SK-N-DZ (cell line): Measurements from ENCODE around the gene SH3BP2. TPM values are rescaled to one million over a fixed set of nuclear protein-coding genes. Genes with fewer than 3 reads are reported as not detected.

ENCODE experiments used
- DNase-seq: peaks from one replicate; pipeline ENCODE4 v3.0.0-alpha.2; 2015; ENCODE audit warnings: low spot score
- polyA plus RNA-seq, 2 experiments: library from polyadenylated mRNA; depleted of rRNA; stranded (reverse); fragments of >200 nt; gene quantifications; 2 replicates each; pipeline ENCODE4 v1.2.3, GENCODE V29; 2014

Gene SH3BP2, protein sequence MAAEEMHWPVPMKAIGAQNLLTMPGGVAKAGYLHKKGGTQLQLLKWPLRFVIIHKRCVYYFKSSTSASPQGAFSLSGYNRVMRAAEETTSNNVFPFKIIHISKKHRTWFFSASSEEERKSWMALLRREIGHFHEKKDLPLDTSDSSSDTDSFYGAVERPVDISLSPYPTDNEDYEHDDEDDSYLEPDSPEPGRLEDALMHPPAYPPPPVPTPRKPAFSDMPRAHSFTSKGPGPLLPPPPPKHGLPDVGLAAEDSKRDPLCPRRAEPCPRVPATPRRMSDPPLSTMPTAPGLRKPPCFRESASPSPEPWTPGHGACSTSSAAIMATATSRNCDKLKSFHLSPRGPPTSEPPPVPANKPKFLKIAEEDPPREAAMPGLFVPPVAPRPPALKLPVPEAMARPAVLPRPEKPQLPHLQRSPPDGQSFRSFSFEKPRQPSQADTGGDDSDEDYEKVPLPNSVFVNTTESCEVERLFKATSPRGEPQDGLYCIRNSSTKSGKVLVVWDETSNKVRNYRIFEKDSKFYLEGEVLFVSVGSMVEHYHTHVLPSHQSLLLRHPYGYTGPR
- polyA plus RNA-seq (2014; cell fraction: cytosol; rRNA removed) = 13.8 and 27.4 TPM in 2 replicates
- polyA plus RNA-seq (2014; cell fraction: nucleus; rRNA removed) = 99.4 and 107 TPM in 2 replicates

DNA sequence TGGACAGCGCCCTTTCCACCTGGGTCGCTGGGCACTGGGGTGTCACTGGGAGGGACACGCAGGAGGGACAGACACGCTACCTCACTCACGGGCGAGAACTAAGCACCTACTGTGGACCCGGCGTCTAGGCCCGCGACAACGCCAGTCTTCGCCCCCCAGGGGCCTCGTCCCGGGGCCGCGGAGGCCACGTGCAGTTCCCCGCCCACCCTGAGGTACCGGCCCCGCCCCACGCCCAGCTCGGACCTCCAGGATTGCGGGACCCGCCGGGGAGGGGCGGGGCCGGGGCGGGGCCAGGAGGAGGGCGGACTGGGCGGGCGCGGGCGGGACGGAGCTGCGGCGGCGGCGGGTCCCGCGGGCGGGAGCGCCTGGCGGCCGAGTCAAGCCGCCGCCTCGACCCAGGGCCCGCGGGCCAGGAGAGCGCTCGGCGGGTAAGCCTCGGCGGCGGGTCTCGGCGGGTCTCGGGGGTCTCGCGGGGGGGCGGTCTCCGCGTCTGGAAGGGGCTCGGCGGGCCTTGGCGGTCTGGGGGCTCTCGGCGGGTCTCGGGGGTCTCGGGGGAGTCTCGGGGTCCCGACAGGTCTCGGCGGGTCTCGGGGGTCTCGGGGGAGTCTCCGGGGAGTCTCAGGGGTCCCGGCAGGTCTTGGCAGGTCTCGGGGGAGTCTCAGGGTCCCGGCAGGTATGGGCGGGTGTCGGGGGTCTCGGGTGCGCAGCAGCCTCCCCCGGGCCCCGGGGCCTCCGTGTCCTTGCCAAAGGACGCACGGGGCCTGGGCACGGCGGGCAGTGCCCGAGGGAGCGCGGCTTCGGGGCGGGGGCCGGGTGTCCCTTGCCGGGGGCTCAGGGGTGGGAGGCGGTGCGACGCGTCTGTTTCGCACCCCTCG, at the start of gene SH3BP2:
TSS of gene SH3BP2 (plus strand) at position 375 of the 875 bp plus-strand sequence. CDS start 27,533 bp downstream, outside the sequence.
- DNase-seq = peak; percentile 46

DNA sequence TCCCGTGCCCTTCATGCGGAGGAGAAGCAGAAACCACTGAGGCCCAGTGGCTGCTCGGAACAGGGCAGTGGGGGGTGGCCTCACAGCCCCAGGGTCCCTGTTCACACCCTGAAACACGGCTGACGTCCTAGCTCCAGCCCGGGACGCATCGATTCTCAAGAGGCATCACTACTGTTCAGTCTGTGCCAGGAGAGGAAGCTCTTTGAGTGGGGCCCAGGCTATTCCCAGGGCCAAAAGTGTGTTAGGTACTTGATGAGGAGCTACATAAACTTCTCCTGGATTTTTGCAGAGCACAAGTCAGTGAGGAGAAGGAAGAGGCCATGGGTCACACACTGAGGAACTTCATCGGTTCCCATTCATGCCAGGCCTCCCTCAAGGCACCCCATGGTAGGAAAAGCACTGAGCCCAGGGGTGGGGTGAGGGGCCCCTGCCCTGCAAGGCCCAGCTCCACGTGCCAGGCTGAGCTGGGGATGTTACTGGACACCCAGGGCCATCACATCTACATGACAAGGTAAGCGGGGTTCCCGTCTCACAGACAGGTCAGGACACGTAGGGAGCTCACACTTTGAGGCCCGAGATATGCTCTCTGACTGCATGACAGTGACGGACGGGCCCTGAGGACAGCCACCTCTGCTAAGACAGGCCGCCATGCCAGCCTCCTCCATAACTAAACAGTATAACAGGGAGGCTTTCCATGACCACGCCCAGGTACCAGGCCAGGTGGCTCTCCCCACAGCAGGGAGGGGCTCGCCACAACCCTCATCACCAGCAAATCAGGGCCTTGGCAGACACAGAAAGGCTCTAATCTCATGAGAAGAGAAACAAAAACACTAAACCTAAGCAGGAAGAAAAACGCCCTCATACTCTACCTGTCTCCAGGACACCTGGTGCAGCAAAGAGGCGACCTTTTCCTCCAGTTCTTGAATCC, 49.1 kb upstream of the SH3BP2 start:
- DNase-seq = no peak

DNA sequence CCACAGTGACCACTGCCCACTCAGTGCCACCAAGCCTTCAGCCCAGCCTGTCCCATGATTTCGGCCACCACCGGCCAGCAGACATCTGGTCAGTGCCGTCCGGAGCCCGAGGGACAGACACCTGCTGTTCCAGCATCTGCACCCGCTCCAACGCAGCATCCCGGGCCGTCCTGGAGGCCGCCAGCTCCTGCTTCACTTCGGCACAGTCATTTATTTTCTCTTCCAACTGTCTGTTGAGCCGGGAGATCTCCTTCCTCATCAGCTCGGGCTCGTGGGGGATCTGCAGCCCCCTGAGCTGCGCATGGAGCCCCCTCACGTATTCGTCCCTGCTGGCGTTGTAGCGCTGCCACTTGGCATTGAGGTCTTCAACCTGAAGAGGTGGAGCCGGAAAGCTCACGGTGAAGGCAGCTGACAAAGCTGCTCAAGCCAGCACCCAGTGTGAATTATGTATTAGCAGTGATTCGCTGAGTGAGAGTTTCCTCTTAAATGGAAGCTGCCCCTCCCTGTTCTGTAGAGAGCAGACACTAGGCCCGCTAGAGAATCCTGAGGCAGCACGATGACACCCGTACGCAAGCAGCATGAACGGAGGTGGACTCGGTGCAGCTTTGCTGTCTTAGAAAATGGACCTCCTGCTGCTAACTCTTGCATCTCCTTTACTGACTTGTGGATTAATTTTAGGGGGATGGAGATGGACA, 48.2 kb upstream of the SH3BP2 start:
- DNase-seq = no peak

- DNase-seq = no peak
Measured at GRCh38 chr4:2745516-2745915, 47.4 kb upstream of the SH3BP2 start.

DNA sequence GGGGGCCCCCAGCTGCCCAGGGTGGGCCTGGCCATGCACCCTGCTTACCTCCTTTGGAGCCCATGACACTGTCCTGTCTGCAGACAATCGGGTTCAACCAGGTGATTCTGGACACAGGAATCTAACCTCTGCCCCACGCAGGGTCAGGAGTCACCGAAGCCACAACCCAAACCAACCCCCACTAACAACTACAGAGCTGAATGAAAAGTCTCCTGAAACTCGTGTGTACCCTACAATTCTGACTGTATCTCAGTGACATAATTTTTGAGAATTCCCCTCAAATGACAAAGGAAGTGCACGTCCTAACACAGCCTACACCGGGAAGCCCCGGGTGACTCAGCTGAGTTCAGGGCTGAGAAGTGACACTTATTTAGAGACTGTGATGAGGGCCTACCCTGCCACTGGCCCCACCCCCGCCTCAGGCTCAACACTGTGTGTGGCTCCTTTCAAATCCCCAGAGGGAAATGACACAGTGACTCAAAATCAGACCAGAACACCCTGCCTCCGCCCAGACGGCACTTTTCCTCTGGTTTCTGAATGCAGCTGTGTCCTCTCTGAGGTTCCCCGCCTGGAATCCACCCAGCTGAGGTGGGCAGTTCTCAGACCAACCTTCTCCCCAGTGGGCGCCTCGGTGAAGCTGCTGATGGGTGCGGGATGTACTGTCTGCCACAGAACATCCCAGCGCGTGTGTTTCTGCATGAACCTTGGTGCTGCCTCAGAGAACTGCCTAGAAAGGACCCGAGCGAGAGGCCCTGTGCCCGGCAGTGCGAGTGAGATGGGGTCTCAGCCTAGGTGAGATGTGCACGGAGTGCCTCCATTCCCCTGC, 46.7 kb upstream of the SH3BP2 start:
- DNase-seq = no peak

GRCh38 chr4:2746891-2747695, 45.8 kb upstream of the SH3BP2 start:
- no peak for DNase-seq

- no peak for DNase-seq
Measured at GRCh38 chr4:2750719-2751605, 41.9 kb upstream of the SH3BP2 start.

GRCh38 chr4:2753436-2753835, 39.4 kb upstream of the SH3BP2 start:
- no peak for DNase-seq

- DNase-seq = no peak
Measured at GRCh38 chr4:2754848-2755819, 37.8 kb upstream of the SH3BP2 start.

DNA sequence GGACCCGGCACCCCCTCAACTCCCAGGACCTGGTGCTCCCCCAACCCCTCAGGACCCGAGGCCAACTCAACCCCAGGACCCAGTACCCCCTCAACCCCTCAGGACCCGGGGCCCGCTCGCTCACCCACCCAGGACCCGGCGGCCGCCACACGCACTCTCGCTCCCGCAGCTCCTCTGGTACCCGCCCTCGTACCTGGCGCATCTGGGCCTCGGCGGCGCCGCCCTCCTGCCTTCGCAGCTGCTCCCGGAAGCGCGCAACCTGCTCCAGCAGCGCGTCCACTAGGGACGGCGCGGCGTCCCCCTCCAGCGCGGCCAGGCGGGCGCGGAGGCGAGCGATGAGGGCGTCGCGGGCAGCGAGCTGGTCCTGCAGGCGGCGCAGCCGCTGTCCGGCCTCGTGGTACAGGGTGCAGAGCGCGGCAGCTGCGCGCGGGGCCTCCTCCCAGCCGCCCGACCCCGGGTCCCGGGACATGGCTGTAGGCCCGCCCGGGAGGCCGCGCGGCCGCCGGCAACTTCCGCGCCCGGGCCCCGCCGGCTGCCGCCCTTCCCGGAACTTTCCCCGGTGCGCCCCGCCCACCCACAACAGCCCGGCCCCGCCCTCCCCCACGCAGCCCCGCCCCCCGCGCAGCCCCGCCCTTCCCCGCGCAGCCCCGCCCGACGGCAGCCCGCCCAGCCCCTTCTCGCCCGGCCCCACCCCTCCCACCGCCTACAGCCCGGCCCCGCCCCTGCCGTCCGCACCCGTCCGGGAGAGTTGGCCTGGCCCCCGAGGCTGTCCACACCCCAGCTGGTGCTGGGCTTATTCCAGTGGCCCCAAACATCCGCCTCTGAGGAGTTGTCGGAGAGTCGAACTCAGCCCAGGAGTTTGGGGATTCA, 36.8 kb upstream of the SH3BP2 start, which contains the start of gene TNIP2:
TSS of gene TNIP2 (minus strand) at position 516 of the 870 bp plus-strand sequence. CDS start at position 469, 47 bp downstream.
- DNase-seq = peak; percentile 70

- no peak for DNase-seq
Measured at GRCh38 chr4:2756691-2757350, 36.1 kb upstream of the SH3BP2 start.

- DNase-seq = peak; percentile 29
Measured at GRCh38 chr4:2757426-2757825, 35.5 kb upstream of the SH3BP2 start.

- peak; percentile 20 for DNase-seq
Measured at GRCh38 chr4:2761035-2761923, 31.6 kb upstream of the SH3BP2 start.

- DNase-seq = no peak
Measured at GRCh38 chr4:2762048-2762447, 30.8 kb upstream of the SH3BP2 start.
